Keratinocyte (primary cell): ENCODE results near the gene C15orf61.

Experiments
- CTCF ChIP-seq, 3 experiments: IDR thresholded peaks in 1 of 3; conservative IDR thresholded peaks in 1 of 3; optimal IDR thresholded peaks in 1 of 3; 2 replicates in 2 of 3; 3 replicates in 1 of 3; pipeline versions ENCODE3 to v1.5.1; 2011; ENCODE audit warnings: low read length in 3 of 3, mild to moderate bottlenecking in 3 of 3, moderate library complexity in 2 of 3, control low read depth in 1 of 3, inconsistent platforms in 1 of 3; ENCODE audit not compliant: insufficient read depth in 2 of 3; ENCODE audit errors: extremely low read depth in 1 of 3
- EZH2 ChIP-seq: IDR thresholded peaks from one replicate; pipeline ENCODE4 v1.6.1; 2012; ENCODE audit warnings: inconsistent platforms, mild to moderate bottlenecking, low read length, moderate library complexity

- TF ChIP-seq CTCF (optimal IDR thresholded peaks at IDR 0.05 in 1 of 3, IDR thresholded peaks at IDR 0.05 in 1 of 3, conservative IDR thresholded peaks at IDR 0.05 in 1 of 3; ENCODE audit: extremely low read depth in 1 of 3, insufficient read depth in 2 of 3, low read length in 3 of 3) = no peak
- no peak for TF ChIP-seq EZH2
These were observed 57.2 kb downstream of the C15orf61 start for GRCh38 chr15:67578020-67578600.
